ENCODE results near the gene UBD. TPM values are rescaled to one million over a fixed set of nuclear protein-coding genes. Genes with fewer than 3 reads are reported as not detected.

The UBD gene
- total and polyA plus RNA-seq, 3 experiments from 2014 or later, result 2.5 to 2.6 TPM; not detected in 1

DNA sequence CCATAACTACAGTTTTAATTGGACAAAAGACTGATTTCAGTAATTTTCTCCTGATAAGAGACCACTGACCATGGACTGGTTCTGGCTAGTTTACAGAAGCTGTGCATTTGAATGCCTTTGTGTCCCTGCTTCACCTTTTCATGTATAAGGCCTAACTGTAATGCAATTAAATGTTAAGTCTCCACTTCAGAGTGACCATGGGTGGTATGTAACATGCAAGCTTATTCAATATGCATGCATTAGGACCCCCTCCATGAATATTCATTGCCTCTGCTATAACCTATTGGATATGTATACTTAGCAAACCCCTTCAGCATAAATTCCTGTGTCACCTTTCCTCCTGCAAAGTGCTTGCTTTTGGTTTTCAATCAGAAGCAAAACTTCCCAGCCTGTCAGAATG lies 2.2 kb downstream of the UBD start:
- POLR2A ChIA-PET, result no interaction called here
- DNase-seq, result no peak
- peaks cover 16% of the 10 kb centered on the region for H3K27me3 ChIP-seq (ENCODE audit: insufficient read depth, low read length, poor library complexity, severe bottlenecking)
- H3K4me3 ChIP-seq (ENCODE audit: low read length), result no peak overlapping the region
- Mint-ChIP-seq H3K4me3 (no peak overlapping the region), H3K9me3 (peaks cover 0 to 1% (median 0%) of the 10 kb centered on the region in 5 donors), H3K36me3 (no peaks in the 10 kb centered on the region), H3K27me3 (peaks cover 54 to 88% of the 10 kb centered on the region in 2 donors), H3K4me1 (peaks cover 14 to 18% (median 15%) of the 10 kb centered on the region in 3 donors), H3K27ac (no peak overlapping the region)
- no peaks in the 10 kb centered on the region for H3K36me3 ChIP-seq (ENCODE audit: insufficient read depth, low read length)
- H3K27ac ChIP-seq (ENCODE audit: low read depth, low read length), result no peak overlapping the region
- H3K9me3 ChIP-seq (ENCODE audit: low read length), result no peaks in the 10 kb centered on the region
- H3K4me1 ChIP-seq (ENCODE audit: insufficient read depth, low read length), result peaks cover 11% of the 10 kb centered on the region
- CTCF ChIA-PET, result no interaction called here

DNA sequence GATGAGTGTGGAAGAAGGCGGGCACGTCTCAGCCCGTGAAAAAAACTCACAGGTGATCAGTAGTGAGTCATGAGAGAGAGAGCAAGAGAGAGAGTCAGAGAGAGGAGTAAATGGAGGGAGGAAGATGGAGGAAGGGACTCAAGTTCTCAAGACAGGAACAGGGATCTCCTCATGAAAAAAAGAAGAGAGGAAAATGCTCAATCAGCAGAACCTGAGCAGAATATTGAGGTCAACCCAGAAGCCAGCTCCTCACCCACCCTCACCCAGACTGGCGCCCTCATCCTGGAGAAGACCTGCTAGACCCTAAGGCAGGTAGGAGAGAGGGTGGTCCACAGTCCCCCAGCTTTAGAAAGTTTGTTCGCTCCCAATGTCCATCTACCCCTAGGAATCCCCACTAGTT lies 4.8 kb downstream of the UBD start:
- no peak for DNase-seq
- Histone ChIP-seq H3K27ac (ENCODE audit: low read depth, low read length) (no peak overlapping the region), H3K4me3 (ENCODE audit: low read length) (no peak overlapping the region), H3K9me3 (ENCODE audit: low read length) (no peaks in the 10 kb centered on the region), H3K27me3 (ENCODE audit: insufficient read depth, low read length, poor library complexity, severe bottlenecking) (peaks cover 19% of the 10 kb centered on the region), H3K4me1 (ENCODE audit: insufficient read depth, low read length) (peaks cover 11% of the 10 kb centered on the region), H3K36me3 (ENCODE audit: insufficient read depth, low read length) (no peaks in the 10 kb centered on the region)
- H3K27ac Mint-ChIP-seq, result no peak overlapping the region
- no peak overlapping the region for H3K4me3 Mint-ChIP-seq
- peaks cover 14 to 18% (median 15%) of the 10 kb centered on the region in 3 donors for H3K4me1 Mint-ChIP-seq
- H3K9me3 Mint-ChIP-seq, result peaks cover 0 to 1% (median 0%) of the 10 kb centered on the region in 5 donors
- H3K36me3 Mint-ChIP-seq, result no peaks in the 10 kb centered on the region
- peaks cover 57 to 77% of the 10 kb centered on the region in 2 donors for H3K27me3 Mint-ChIP-seq
- ChIA-PET POLR2A (no interaction called here), CTCF (no interaction called here)

DNA sequence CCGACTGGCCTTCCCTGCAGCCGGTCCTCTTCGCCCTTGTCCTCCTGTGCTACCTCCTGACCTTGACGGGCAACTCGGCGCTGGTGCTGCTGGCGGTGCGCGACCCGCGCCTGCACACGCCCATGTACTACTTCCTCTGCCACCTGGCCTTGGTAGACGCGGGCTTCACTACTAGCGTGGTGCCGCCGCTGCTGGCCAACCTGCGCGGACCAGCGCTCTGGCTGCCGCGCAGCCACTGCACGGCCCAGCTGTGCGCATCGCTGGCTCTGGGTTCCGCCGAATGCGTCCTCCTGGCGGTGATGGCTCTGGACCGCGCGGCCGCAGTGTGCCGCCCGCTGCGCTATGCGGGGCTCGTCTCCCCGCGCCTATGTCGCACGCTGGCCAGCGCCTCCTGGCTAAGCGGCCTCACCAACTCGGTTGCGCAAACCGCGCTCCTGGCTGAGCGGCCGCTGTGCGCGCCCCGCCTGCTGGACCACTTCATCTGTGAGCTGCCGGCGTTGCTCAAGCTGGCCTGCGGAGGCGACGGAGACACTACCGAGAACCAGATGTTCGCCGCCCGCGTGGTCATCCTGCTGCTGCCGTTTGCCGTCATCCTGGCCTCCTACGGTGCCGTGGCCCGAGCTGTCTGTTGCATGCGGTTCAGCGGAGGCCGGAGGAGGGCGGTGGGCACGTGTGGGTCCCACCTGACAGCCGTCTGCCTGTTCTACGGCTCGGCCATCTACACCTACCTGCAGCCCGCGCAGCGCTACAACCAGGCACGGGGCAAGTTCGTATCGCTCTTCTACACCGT lies 6.1 kb downstream of the UBD start:
- Mint-ChIP-seq H3K4me3 (peak overlapping the region; percentile 79 to 93 (median 82)), H3K27me3 (peaks cover 55 to 69% of the 10 kb centered on the region in 2 donors), H3K4me1 (peaks cover 14 to 18% (median 15%) of the 10 kb centered on the region in 3 donors), H3K27ac (no peak overlapping the region), H3K36me3 (no peaks in the 10 kb centered on the region), H3K9me3 (peaks cover 0 to 1% (median 0%) of the 10 kb centered on the region in 5 donors)
- ChIA-PET POLR2A (no interaction called here), CTCF (no interaction called here)
- H3K9me3 ChIP-seq (ENCODE audit: low read length), result no peaks in the 10 kb centered on the region
- H3K27me3 ChIP-seq (ENCODE audit: insufficient read depth, low read length, poor library complexity, severe bottlenecking), result peaks cover 19% of the 10 kb centered on the region
- H3K36me3 ChIP-seq (ENCODE audit: insufficient read depth, low read length), result no peaks in the 10 kb centered on the region
- peaks cover 11% of the 10 kb centered on the region for H3K4me1 ChIP-seq (ENCODE audit: insufficient read depth, low read length)
- DNase-seq, result peak in 1 of 5 donors; percentile 11
- H3K27ac ChIP-seq (ENCODE audit: low read depth, low read length), result no peak overlapping the region
- H3K4me3 ChIP-seq (ENCODE audit: low read length), result peak overlapping the region; percentile 33

DNA sequence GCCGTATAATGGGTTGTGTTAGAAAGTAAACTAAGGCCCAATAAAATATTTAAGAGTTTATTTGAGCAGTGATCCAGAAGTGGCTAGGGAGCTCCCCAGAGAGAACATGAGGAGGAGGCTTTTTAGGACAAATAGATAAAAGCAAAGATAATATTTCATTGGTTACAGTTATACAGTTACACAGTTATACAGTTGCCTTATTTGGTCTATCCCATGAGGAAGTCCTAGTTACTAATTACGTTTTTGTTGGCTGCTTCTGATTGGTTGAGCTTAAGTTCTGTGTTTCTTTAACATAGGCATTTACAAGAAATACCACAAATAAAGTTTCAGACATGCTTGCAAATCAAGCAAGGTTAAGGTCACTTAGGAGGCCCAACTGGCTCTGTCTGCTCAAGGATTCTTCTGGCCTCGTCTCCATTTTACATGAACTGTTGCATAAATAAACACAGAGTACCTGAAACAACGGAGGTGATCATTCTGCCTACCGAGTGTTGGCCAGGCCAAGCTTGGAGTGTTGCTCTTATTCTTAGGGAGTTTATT lies 7.0 kb downstream of the UBD start:
- ChIA-PET POLR2A (no interaction called here), CTCF (no interaction called here)
- Histone ChIP-seq H3K4me1 (ENCODE audit: insufficient read depth, low read length) (peaks cover 11% of the 10 kb centered on the region), H3K9me3 (ENCODE audit: low read length) (no peaks in the 10 kb centered on the region), H3K36me3 (ENCODE audit: insufficient read depth, low read length) (no peaks in the 10 kb centered on the region), H3K27me3 (ENCODE audit: insufficient read depth, low read length, poor library complexity, severe bottlenecking) (peaks cover 19% of the 10 kb centered on the region), H3K27ac (ENCODE audit: low read depth, low read length) (no peak overlapping the region), H3K4me3 (ENCODE audit: low read length) (peak overlapping the region; percentile 33)
- H3K9me3 Mint-ChIP-seq, result peaks cover 0 to 1% (median 0%) of the 10 kb centered on the region in 5 donors
- H3K27me3 Mint-ChIP-seq, result peaks cover 48 to 66% of the 10 kb centered on the region in 2 donors
- no peaks in the 10 kb centered on the region for H3K36me3 Mint-ChIP-seq
- peak in 2 of 5 donors; percentile 44 to 56 for DNase-seq
- peaks cover 14 to 18% (median 15%) of the 10 kb centered on the region in 3 donors for H3K4me1 Mint-ChIP-seq
- H3K4me3 Mint-ChIP-seq, result peak overlapping the region; percentile 79 to 93 (median 82)
- no peak overlapping the region for H3K27ac Mint-ChIP-seq

DNA sequence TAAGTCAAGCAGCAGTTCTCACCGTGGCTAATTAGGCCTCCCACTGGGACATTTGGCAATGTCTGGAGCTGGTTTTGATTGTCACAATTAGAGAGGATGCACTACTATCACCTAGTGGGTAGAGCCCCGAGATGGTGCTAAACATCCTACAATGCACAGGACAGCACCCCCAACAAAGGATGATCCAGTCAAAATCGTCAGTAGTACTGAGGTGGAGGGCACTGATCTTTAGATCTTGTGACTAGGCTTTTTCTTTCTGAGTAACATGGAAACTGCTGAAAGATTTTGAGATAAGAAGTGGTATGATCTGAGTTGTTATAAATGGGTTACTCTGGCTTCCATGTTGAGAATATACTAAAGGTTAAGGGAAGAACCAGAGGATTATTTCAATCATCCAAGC lies 12.0 kb downstream of the UBD start:
- Mint-ChIP-seq H3K36me3 (no peaks in the 10 kb centered on the region), H3K27me3 (peaks cover 19 to 51% of the 10 kb centered on the region in 2 donors)
- POLR2A ChIA-PET, result no interaction called here

GRCh38 chr6:29537714-29538403 lies 21.7 kb downstream of the UBD start:
- H3K9me3 Mint-ChIP-seq, result peaks cover 0 to 2% (median 0%) of the 10 kb centered on the region in 5 donors
- no peaks in the 10 kb centered on the region for H3K4me1 ChIP-seq (ENCODE audit: insufficient read depth, low read length)
- H3K27ac ChIP-seq (ENCODE audit: low read depth, low read length), result no peak overlapping the region
- H3K4me3 Mint-ChIP-seq, result no peak overlapping the region
- H3K36me3 ChIP-seq (ENCODE audit: insufficient read depth, low read length), result no peaks in the 10 kb centered on the region
- ChIA-PET CTCF (no interaction called here), POLR2A (no interaction called here)
- no peak for DNase-seq
- peak overlapping the region in 1 of 8 donors; percentile 59 for H3K27ac Mint-ChIP-seq
- no peaks in the 10 kb centered on the region for H3K36me3 Mint-ChIP-seq
- no peaks in the 10 kb centered on the region for H3K9me3 ChIP-seq (ENCODE audit: low read length)
- no peak overlapping the region for H3K4me3 ChIP-seq (ENCODE audit: low read length)
- H3K27me3 Mint-ChIP-seq, result peaks cover 8 to 25% of the 10 kb centered on the region in 2 donors
- H3K4me1 Mint-ChIP-seq, result no peaks in the 10 kb centered on the region
- no peaks in the 10 kb centered on the region for H3K27me3 ChIP-seq (ENCODE audit: insufficient read depth, low read length, poor library complexity, severe bottlenecking)

More for the DNA sequence above, 12.0 kb downstream of the UBD start:
- Histone ChIP-seq H3K9me3 (ENCODE audit: low read length) (no peaks in the 10 kb centered on the region), H3K4me3 (ENCODE audit: low read length) (no peak overlapping the region), H3K4me1 (ENCODE audit: insufficient read depth, low read length) (no peaks in the 10 kb centered on the region), H3K36me3 (ENCODE audit: insufficient read depth, low read length) (no peaks in the 10 kb centered on the region), H3K27ac (ENCODE audit: low read depth, low read length) (no peak overlapping the region), H3K27me3 (ENCODE audit: insufficient read depth, low read length, poor library complexity, severe bottlenecking) (peaks cover 5% of the 10 kb centered on the region)
- Mint-ChIP-seq H3K27ac (no peak overlapping the region), H3K4me1 (peaks cover under 1 to 2% (median under 1%) of the 10 kb centered on the region in 3 donors), H3K9me3 (peaks cover 0 to 2% (median 0%) of the 10 kb centered on the region in 5 donors), H3K4me3 (no peak overlapping the region)
- DNase-seq, result no peak
- CTCF ChIA-PET, result no interaction called here

DNA sequence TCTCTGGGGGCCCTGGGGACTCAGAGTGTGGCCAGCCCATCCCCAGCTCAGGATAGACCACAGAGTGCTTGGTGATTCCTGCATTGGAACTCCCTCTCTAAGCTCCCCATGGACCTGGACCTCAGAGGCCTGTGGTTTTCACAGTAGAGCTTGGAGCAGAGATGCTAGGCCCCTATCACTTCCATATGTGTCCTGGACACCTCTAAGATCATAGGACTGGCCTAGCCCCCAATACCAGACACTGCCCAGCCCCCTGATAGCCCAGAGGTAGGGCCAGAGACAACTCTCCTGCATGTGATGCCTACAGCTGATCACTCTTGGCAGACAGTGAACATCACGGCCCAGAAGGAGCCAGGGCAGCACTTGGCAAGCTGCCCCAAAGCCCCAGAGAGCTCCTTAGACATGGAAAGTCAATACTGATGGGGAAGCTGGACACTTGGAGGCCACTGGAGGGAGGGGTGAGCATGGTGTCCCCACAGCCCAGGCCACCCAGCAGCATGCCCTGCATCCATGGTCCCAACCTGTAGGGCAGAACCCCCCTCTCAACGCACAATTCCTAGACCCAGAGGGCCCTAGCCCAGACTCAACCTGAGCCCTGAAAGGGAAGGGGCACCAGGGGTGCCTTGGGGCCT lies 27.1 kb downstream of the UBD start:
- POLR2A ChIA-PET, result no interaction called here
- no peaks in the 10 kb centered on the region for H3K9me3 Mint-ChIP-seq
- no peak for DNase-seq

DNA sequence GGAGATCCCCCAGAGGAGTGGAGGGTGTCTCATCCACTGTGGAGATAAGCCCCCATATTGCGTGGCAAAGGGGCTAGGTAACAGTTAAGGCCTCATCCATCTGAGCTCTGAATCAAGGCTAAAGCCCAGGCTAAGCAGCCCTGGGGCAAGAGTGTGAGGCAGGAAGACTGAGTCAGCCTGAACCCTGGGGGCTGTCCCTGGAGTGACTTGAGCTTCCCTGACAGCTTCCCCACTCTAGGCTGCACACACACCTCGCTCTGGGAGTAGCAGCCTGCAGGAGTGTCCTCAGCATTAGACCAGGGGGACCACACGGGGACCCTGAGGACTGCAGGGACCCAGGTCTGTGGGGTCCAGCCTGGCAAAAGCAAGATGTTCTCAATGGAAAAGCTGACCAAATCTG lies 27.9 kb downstream of the UBD start:
- no peak overlapping the region for H3K4me3 Mint-ChIP-seq
- Histone ChIP-seq H3K4me3 (ENCODE audit: low read length) (no peak overlapping the region), H3K27me3 (ENCODE audit: insufficient read depth, low read length, poor library complexity, severe bottlenecking) (no peaks in the 10 kb centered on the region), H3K36me3 (ENCODE audit: insufficient read depth, low read length) (no peaks in the 10 kb centered on the region), H3K27ac (ENCODE audit: low read depth, low read length) (no peak overlapping the region), H3K4me1 (ENCODE audit: insufficient read depth, low read length) (no peaks in the 10 kb centered on the region), H3K9me3 (ENCODE audit: low read length) (no peaks in the 10 kb centered on the region)
- no peaks in the 10 kb centered on the region for H3K36me3 Mint-ChIP-seq
- ChIA-PET POLR2A (no interaction called here), CTCF (no interaction called here)
- H3K27me3 Mint-ChIP-seq, result peaks cover 4 to 18% of the 10 kb centered on the region in 2 donors
- H3K4me1 Mint-ChIP-seq, result no peaks in the 10 kb centered on the region
- H3K9me3 Mint-ChIP-seq, result no peaks in the 10 kb centered on the region
- H3K27ac Mint-ChIP-seq, result no peak overlapping the region
- DNase-seq, result no peak

More for the DNA sequence above, 27.1 kb downstream of the UBD start:
- Mint-ChIP-seq H3K27me3 (peaks cover 4 to 13% of the 10 kb centered on the region in 2 donors), H3K36me3 (no peaks in the 10 kb centered on the region), H3K4me3 (no peak overlapping the region), H3K27ac (no peak overlapping the region), H3K4me1 (no peaks in the 10 kb centered on the region)
- no peaks in the 10 kb centered on the region for H3K9me3 ChIP-seq (ENCODE audit: low read length)
- H3K4me3 ChIP-seq (ENCODE audit: low read length), result no peak overlapping the region
- CTCF ChIA-PET, result no interaction called here
- no peak overlapping the region for H3K27ac ChIP-seq (ENCODE audit: low read depth, low read length)
- no peaks in the 10 kb centered on the region for H3K27me3 ChIP-seq (ENCODE audit: insufficient read depth, low read length, poor library complexity, severe bottlenecking)
- no peaks in the 10 kb centered on the region for H3K4me1 ChIP-seq (ENCODE audit: insufficient read depth, low read length)
- no peaks in the 10 kb centered on the region for H3K36me3 ChIP-seq (ENCODE audit: insufficient read depth, low read length)
